Left ventricle myocardium inferior (tissue), 1 donor: ENCODE data around the gene MOB1A. TPM values are rescaled to one million over a fixed set of nuclear protein-coding genes. Genes with fewer than 3 reads are reported as not detected.

Source experiments
- DNase-seq: peaks from one replicate; pipeline ENCODE4 v3.0.0-alpha.2; 2020
- H3K27ac ChIP-seq: fragments of 200-600 bp; replicated peaks from 2 replicates; pipeline ENCODE4 v1.8.0; 2021
- H3K27me3 ChIP-seq: fragments of 200-600 bp; 2 replicates; pipeline ENCODE4 v1.8.0; 2021; ENCODE audit warnings: low read depth
- H3K36me3 ChIP-seq: fragments of 200-600 bp; 2 replicates; pipeline ENCODE4 v1.8.0; 2021
- H3K4me1 ChIP-seq: fragments of 200-600 bp; 2 replicates; pipeline ENCODE4 v1.8.0; 2021
- H3K4me3 ChIP-seq: fragments of 200-600 bp; 2 replicates; pipeline ENCODE4 v1.8.0; 2021; ENCODE audit warnings: mild to moderate bottlenecking, moderate library complexity
- H3K9me3 ChIP-seq: fragments of 200-600 bp; replicated peaks from 2 replicates; pipeline ENCODE4 v1.8.0; 2021
- CTCF ChIP-seq: fragments of 200-600 bp; IDR thresholded peaks from 2 replicates; pipeline ENCODE4 v1.8.0; 2021; ENCODE audit warnings: antibody characterized with exemption, mild to moderate bottlenecking, borderline replicate concordance
- intact Hi-C: fragments of 100-400 bp; cut with micrococcal nuclease; formaldehyde crosslinking; loops from one replicate; pipeline ENCODE4 v1.11.0; 2022
- total RNA-seq: library from RNA; stranded (reverse); fragmentation: NEBNext Ultra II Directional; extraction: Animal tissue kit (Norgen Biotek cat#: 25700); gene quantifications from one replicate; pipeline ENCODE4 v1.2.1, GENCODE V29; 2021
- donor health status: DM: no; HTN: yes; CAD: no; lungs with severe emphysema.

Gene MOB1A
- total RNA-seq, 1 donor from 2014 or later, result 54.9 TPM

- Histone ChIP-seq H3K9me3 (no peaks in the 10 kb centered on the region), H3K4me1 (peaks cover 79% of the 10 kb centered on the region), H3K27ac (peak overlapping the region; percentile 95)
Measured at GRCh38 chr2:74204436-74204835, 25.8 kb upstream of the MOB1A start.

GRCh38 chr2:74201596-74201995 lies 22.9 kb upstream of the MOB1A start:
- Histone ChIP-seq H3K9me3 (no peaks in the 10 kb centered on the region), H3K36me3 (no peaks in the 10 kb centered on the region), H3K4me3 (peak overlapping the region; percentile 95), H3K27me3 (no peaks in the 10 kb centered on the region), H3K4me1 (peaks cover 88% of the 10 kb centered on the region), H3K27ac (peak overlapping the region; percentile 95)
- no peak for TF ChIP-seq CTCF
- no peak for DNase-seq
- intact Hi-C loops, result no loop called here

More at GRCh38 chr2:74204436-74204835, 25.8 kb upstream of the MOB1A start:
- Histone ChIP-seq H3K36me3 (peaks cover 13% of the 10 kb centered on the region), H3K27me3 (no peaks in the 10 kb centered on the region), H3K4me3 (no peak overlapping the region)
- intact Hi-C loops, result no loop called here
- TF ChIP-seq CTCF, result no peak
- DNase-seq, result no peak

GRCh38 chr2:74201196-74201595 lies 22.5 kb upstream of the MOB1A start:
- Histone ChIP-seq H3K27ac (peak overlapping the region; percentile 95), H3K4me1 (peaks cover 84% of the 10 kb centered on the region), H3K27me3 (no peaks in the 10 kb centered on the region), H3K4me3 (peak overlapping the region; percentile 95), H3K36me3 (no peaks in the 10 kb centered on the region), H3K9me3 (no peaks in the 10 kb centered on the region)
- DNase-seq, result no peak
- intact Hi-C loops, result no loop called here
- TF ChIP-seq CTCF, result no peak

GRCh38 chr2:74199871-74200305 lies 21.2 kb upstream of the MOB1A start:
- Histone ChIP-seq H3K4me3 (peak overlapping the region; percentile 95), H3K4me1 (peaks cover 71% of the 10 kb centered on the region), H3K27me3 (no peaks in the 10 kb centered on the region), H3K9me3 (no peaks in the 10 kb centered on the region), H3K27ac (peak overlapping the region; percentile 95), H3K36me3 (no peaks in the 10 kb centered on the region)
- no peak for TF ChIP-seq CTCF
- no peak for DNase-seq
- intact Hi-C loops, result no loop called here

GRCh38 chr2:74199275-74199701 lies 20.6 kb upstream of the MOB1A start:
- Histone ChIP-seq H3K4me3 (peak overlapping the region; percentile 95), H3K9me3 (no peaks in the 10 kb centered on the region), H3K27ac (peak overlapping the region; percentile 95), H3K27me3 (no peaks in the 10 kb centered on the region), H3K4me1 (peaks cover 65% of the 10 kb centered on the region), H3K36me3 (no peaks in the 10 kb centered on the region)
- no peak for DNase-seq
- intact Hi-C loops, result no loop called here
- no peak for TF ChIP-seq CTCF
